Activated T-cell treated with anti-CD3 and anti-CD28 coated beads, Interleukin-2, amount 50 U/mL, for 24 hours (primary cell): Measurements from ENCODE around the gene SLC6A6.
"Not testable (repeated sequence)": the region's sequence is repeated elsewhere in the genome, so short reads cannot be mapped to it uniquely, and the experiment has no call there.

Source experiments
- DNase-seq: peaks from one replicate; pipeline ENCODE4 v3.0.0-alpha.2; 2020
- H3K27ac Mint-ChIP-seq: 2 replicates; pipeline ENCODE4 v1.8.0; 2020; ENCODE audit warnings: mild to moderate bottlenecking, mixed read lengths
- H3K27me3 Mint-ChIP-seq: 2 replicates; pipeline ENCODE4 v1.8.0; 2020; ENCODE audit warnings: mixed read lengths
- H3K36me3 Mint-ChIP-seq: 2 replicates; pipeline ENCODE4 v1.8.0; 2020; ENCODE audit warnings: low read depth, mixed read lengths
- H3K4me1 Mint-ChIP-seq: 2 replicates; pipeline ENCODE4 v1.8.0; 2020; ENCODE audit warnings: low read depth, mixed read lengths
- H3K4me3 Mint-ChIP-seq: 2 replicates; pipeline ENCODE4 v1.8.0; 2020; ENCODE audit warnings: mild to moderate bottlenecking, moderate library complexity, mixed read lengths
- H3K9me3 Mint-ChIP-seq: 2 replicates; pipeline ENCODE4 v1.8.0; 2020; ENCODE audit warnings: mixed read lengths

Gene SLC6A6

DNA sequence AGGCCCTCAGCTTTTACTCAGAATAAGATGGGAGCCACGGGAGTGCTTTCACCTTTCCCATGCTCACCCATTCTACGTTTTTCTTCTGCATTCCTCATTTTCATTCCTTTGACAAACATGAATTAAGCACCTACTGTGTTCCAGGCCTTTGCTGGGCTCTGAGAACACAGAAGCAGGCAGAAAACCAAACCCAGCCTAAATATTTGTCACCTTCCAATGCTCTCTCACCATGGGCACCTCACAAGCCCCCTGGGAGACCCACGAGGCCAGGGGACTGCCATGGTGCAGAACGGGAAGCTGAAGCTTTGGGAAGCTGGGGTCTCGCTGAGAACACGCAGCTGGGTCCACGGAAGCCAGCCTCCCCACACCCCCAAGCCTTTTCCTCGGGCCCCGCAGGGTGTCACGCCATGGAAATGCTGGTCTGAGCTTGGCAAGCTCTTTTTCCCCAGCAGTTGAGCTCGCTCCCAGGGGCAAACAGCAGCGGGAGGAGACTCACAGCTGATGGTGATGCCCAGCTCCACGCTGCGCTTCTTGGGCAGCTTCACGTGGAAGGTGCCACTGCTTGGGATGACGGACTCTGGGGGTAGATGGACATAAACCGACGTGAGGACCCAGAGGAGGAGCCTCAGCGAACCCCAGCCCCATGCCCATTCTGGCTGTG, 110.0 kb downstream of the SLC6A6 start:
- Mint-ChIP-seq H3K4me1 (peaks cover 6% of the 10 kb centered on the region), H3K27ac (no peak overlapping the region), H3K36me3 (no peaks in the 10 kb centered on the region), H3K4me3 (no peak overlapping the region), H3K27me3 (peaks cover 4% of the 10 kb centered on the region), H3K9me3 (no peaks in the 10 kb centered on the region)
- no peak for DNase-seq

DNA sequence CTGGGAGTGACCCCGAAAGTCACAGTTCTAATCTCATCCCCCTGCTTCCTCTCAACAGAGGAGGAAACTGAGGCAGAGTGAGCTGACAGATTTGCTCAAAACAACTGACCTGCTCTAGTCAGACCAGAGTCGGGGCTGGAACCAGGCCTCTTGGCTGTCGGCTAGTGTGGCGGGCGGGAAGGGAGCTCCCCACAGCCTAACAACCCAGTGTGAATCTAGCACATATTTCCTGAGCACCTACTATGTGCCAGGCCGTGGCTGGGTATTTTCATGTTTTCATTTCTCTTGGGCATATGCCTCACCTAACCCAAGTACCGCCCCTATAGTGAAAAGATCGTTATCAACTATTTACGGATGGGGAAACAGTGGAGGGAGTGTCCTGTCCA, 110.5 kb downstream of the SLC6A6 start:
- Mint-ChIP-seq H3K4me1 (peaks cover 6% of the 10 kb centered on the region), H3K27ac (no peak overlapping the region), H3K27me3 (peaks cover 4% of the 10 kb centered on the region), H3K4me3 (no peak overlapping the region), H3K9me3 (no peaks in the 10 kb centered on the region), H3K36me3 (no peaks in the 10 kb centered on the region)
- DNase-seq: no peak

- Mint-ChIP-seq H3K4me3 (no peak overlapping the region), H3K36me3 (no peaks in the 10 kb centered on the region), H3K27me3 (no peaks in the 10 kb centered on the region), H3K4me1 (peaks cover under 1% of the 10 kb centered on the region), H3K27ac (no peak overlapping the region), H3K9me3 (no peaks in the 10 kb centered on the region)
- peak; percentile 16 for DNase-seq
These were observed 111.3 kb downstream of the SLC6A6 start for GRCh38 chr3:14513566-14514322.

DNA sequence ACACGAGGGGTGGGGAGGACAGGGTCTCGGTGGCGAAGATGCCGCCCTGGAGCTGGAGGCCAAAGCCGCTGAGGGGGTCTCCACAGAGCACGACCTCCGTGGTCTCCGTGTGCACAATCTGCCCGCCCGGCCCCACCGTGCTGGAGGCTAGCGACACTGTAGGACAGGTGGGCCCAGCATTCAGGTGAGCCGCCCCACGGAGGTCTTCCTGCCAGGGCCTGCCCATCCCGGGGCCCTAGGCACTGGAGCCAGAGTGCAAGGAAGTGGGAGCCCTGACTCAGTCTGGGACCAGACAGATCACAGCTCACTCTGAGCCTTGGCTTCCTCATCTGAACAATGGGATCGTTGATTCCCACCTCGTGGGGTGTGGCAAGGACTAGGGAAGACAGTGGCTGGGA, 111.9 kb downstream of the SLC6A6 start:
- no peak overlapping the region for H3K4me3 Mint-ChIP-seq
- DNase-seq: no peak
- H3K9me3 Mint-ChIP-seq: no peaks in the 10 kb centered on the region
- no peaks in the 10 kb centered on the region for H3K4me1 Mint-ChIP-seq
- H3K27ac Mint-ChIP-seq: no peak overlapping the region
- H3K27me3 Mint-ChIP-seq: no peaks in the 10 kb centered on the region
- H3K36me3 Mint-ChIP-seq: no peaks in the 10 kb centered on the region

DNA sequence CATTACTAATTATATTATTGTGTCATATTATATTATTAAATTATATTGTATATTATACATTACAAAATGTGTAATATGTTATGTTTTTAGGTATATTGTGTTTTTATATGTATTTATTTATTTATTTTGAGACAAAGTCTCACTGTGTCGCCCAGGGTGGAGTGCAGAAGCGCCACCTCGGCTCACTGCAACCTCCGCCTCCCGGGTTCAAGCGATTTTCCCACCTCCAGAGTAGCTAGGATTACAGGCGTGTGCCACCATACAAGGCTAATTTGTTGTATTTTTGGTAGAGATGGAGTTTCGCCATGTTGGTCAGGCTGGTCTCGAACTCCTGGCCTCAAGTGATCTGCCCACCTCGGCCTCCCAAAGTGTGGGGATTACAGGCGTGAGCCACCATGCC, 113.1 kb downstream of the SLC6A6 start:
- not testable (repeated sequence) for H3K36me3 Mint-ChIP-seq, DNase-seq, H3K4me3 Mint-ChIP-seq, H3K9me3 Mint-ChIP-seq, H3K27me3 Mint-ChIP-seq, H3K4me1 Mint-ChIP-seq, H3K27ac Mint-ChIP-seq

- DNase-seq: no peak
- no peaks in the 10 kb centered on the region for H3K4me1 Mint-ChIP-seq
- H3K9me3 Mint-ChIP-seq: no peaks in the 10 kb centered on the region
- H3K27ac Mint-ChIP-seq: no peak overlapping the region
- H3K36me3 Mint-ChIP-seq: no peaks in the 10 kb centered on the region
- H3K4me3 Mint-ChIP-seq: no peak overlapping the region
- H3K27me3 Mint-ChIP-seq: peaks cover 8% of the 10 kb centered on the region
These were observed 114.4 kb downstream of the SLC6A6 start for GRCh38 chr3:14516738-14517345.

- Mint-ChIP-seq H3K36me3 (no peaks in the 10 kb centered on the region), H3K27ac (no peak overlapping the region), H3K27me3 (peaks cover 8% of the 10 kb centered on the region), H3K9me3 (no peaks in the 10 kb centered on the region), H3K4me3 (no peak overlapping the region), H3K4me1 (no peaks in the 10 kb centered on the region)
- DNase-seq: no peak
These were observed 115.4 kb downstream of the SLC6A6 start for GRCh38 chr3:14517601-14518431.

GRCh38 chr3:14518432-14518802, 116.0 kb downstream of the SLC6A6 start:
- Mint-ChIP-seq H3K4me1 (no peaks in the 10 kb centered on the region), H3K9me3 (no peaks in the 10 kb centered on the region), H3K27ac (no peak overlapping the region), H3K4me3 (no peak overlapping the region), H3K36me3 (no peaks in the 10 kb centered on the region), H3K27me3 (peaks cover 11% of the 10 kb centered on the region)
- no peak for DNase-seq

DNA sequence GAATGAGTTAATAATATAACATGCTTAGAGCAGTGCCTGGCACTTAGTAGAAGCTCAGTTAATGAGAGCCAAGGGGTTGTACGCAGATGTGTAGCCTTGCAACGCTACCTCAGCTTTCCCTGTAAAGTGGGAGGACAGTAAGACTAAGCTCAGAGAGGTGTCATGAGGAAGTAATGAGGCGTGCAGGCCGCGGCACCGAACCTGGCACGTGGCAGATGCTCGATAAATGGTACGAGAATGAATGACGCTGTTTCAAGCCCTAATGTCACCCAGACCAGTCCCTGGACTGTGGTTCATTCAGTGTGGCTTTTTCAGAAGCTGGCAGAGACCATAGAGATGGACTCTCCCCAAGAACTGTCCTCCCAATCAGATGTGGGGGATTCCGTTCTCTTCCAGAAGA, 116.5 kb downstream of the SLC6A6 start:
- no peaks in the 10 kb centered on the region for H3K4me1 Mint-ChIP-seq
- DNase-seq: no peak
- H3K27ac Mint-ChIP-seq: no peak overlapping the region
- no peaks in the 10 kb centered on the region for H3K9me3 Mint-ChIP-seq
- no peaks in the 10 kb centered on the region for H3K36me3 Mint-ChIP-seq
- no peak overlapping the region for H3K4me3 Mint-ChIP-seq
- H3K27me3 Mint-ChIP-seq: peaks cover 11% of the 10 kb centered on the region

GRCh38 chr3:14519406-14519805, 117.0 kb downstream of the SLC6A6 start:
- Mint-ChIP-seq H3K9me3 (no peaks in the 10 kb centered on the region), H3K4me3 (no peak overlapping the region), H3K27ac (no peak overlapping the region), H3K4me1 (no peaks in the 10 kb centered on the region), H3K36me3 (no peaks in the 10 kb centered on the region), H3K27me3 (peaks cover 11% of the 10 kb centered on the region)
- no peak for DNase-seq

DNA sequence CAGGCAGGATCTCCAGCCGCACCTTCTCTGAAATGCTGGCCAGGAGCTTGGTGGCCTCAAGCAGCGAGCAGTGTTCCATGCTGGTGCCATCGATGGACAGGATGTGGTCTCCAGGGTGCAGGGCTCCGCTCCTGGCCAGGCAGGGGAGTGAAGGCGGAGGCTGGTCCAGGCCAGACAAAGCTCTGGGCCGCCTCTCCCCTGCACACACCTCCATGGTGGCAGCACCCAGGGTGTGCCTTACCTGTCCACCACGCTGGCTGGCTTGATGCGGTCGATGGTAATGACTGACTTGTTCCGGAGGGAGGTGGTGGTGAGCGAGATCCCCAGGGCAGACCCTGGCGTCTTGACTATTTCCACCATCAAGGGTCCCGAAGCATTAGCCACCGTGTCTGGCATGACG, 117.7 kb downstream of the SLC6A6 start:
- Mint-ChIP-seq H3K36me3 (no peaks in the 10 kb centered on the region), H3K27me3 (peaks cover 11% of the 10 kb centered on the region), H3K4me3 (no peak overlapping the region), H3K4me1 (no peaks in the 10 kb centered on the region), H3K27ac (no peak overlapping the region), H3K9me3 (no peaks in the 10 kb centered on the region)
- no peak for DNase-seq

DNA sequence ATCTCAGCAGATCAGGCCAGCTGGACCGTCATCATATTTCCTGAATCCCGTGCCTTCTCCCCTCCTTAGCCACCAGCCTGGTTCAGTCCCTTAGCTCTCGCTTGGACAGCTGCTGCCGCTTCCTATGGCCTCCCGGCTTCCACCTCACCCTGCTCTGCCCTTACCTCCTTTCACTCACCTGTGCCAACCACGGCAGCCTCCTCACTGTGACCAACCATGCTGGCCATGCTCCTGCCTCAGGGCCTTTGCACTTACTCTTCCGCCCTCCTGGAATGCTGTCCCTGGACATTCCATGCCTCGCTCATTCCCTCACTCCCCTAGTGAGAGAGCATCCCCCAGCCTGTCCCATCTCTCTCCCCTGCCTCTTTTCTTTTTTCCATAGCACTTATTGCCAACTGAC, 118.6 kb downstream of the SLC6A6 start:
- no peaks in the 10 kb centered on the region for H3K36me3 Mint-ChIP-seq
- peaks cover 11% of the 10 kb centered on the region for H3K27me3 Mint-ChIP-seq
- DNase-seq: no peak
- no peak overlapping the region for H3K4me3 Mint-ChIP-seq
- no peaks in the 10 kb centered on the region for H3K9me3 Mint-ChIP-seq
- no peaks in the 10 kb centered on the region for H3K4me1 Mint-ChIP-seq
- H3K27ac Mint-ChIP-seq: no peak overlapping the region

- H3K36me3 Mint-ChIP-seq: no peaks in the 10 kb centered on the region
- H3K9me3 Mint-ChIP-seq: no peaks in the 10 kb centered on the region
- H3K4me3 Mint-ChIP-seq: no peak overlapping the region
- DNase-seq: no peak
- no peak overlapping the region for H3K27ac Mint-ChIP-seq
- H3K27me3 Mint-ChIP-seq: peaks cover 11% of the 10 kb centered on the region
- peaks cover 3% of the 10 kb centered on the region for H3K4me1 Mint-ChIP-seq
These were observed 119.2 kb downstream of the SLC6A6 start for GRCh38 chr3:14521611-14522010.

- Mint-ChIP-seq H3K4me1 (peaks cover 3% of the 10 kb centered on the region), H3K9me3 (no peaks in the 10 kb centered on the region), H3K27me3 (peaks cover 11% of the 10 kb centered on the region), H3K36me3 (no peaks in the 10 kb centered on the region), H3K4me3 (no peak overlapping the region), H3K27ac (no peak overlapping the region)
- no peak for DNase-seq
These were observed 119.8 kb downstream of the SLC6A6 start for GRCh38 chr3:14522129-14522691.
